Transverse colon (tissue), 4 donors: Measurements from ENCODE around the gene BRF1. TPM values are rescaled to one million over a fixed set of nuclear protein-coding genes. Genes with fewer than 3 reads are reported as not detected.
"Not testable (repeated sequence)": the region's sequence is repeated elsewhere in the genome, so short reads cannot be mapped to it uniquely, and the experiment has no call there.

Experiments
- DNase-seq: peaks from one replicate; pipeline ENCODE4 v3.0.0-alpha.2; 2019
- H3K27ac ChIP-seq, 4 donors: fragments of 200-600 bp; sonication (generic); 2 replicates each; pipeline ENCODE4 v1.5.1; 2016 to 2018; ENCODE audit warnings: inconsistent platforms in 4 of 4
- H3K27me3 ChIP-seq: fragments of 200-600 bp; sonication (generic); 2 replicates; pipeline ENCODE4 v1.5.1; 2017; ENCODE audit warnings: inconsistent platforms
- H3K36me3 ChIP-seq, 4 donors: fragments of 200-600 bp; sonication (generic); 2 replicates each; pipeline ENCODE4 v1.5.1; 2017 to 2019; ENCODE audit warnings: inconsistent platforms in 4 of 4
- H3K4me1 ChIP-seq, 4 donors: fragments of 200-600 bp; sonication (generic); 2 replicates each; pipeline ENCODE4 v1.5.1; 2017 to 2020; ENCODE audit warnings: inconsistent platforms in 4 of 4
- H3K4me3 ChIP-seq, 4 donors: fragments of 200-600 bp; sonication (generic); 1 replicate in 1 of 4; 2 replicates in 3 of 4; pipeline versions ENCODE4 v1.5.1 to v1.6.1; 2017 to 2019; ENCODE audit warnings: inconsistent platforms in 4 of 4
- H3K9me3 ChIP-seq, 2 donors: fragments of 200-600 bp; sonication (generic); 2 replicates each; pipeline ENCODE4 v1.5.1; 2017 to 2019; ENCODE audit warnings: inconsistent platforms in 2 of 2
- CTCF ChIP-seq, 5 experiments: fragments of 200-600 bp in 3 of 5; fragments of 450-650 bp in 2 of 5; sonication (generic) in 3 of 5; IDR thresholded peaks; 1 replicate in 2 of 5; 2 replicates in 3 of 5; pipeline ENCODE4 v1.5.1; 2016 to 2017; ENCODE audit warnings: antibody characterized with exemption in 5 of 5, inconsistent platforms in 3 of 5, mild to moderate bottlenecking in 2 of 5, moderate library complexity in 1 of 5
- EP300 ChIP-seq: sonication (generic); formaldehyde crosslinking; IDR thresholded peaks from one replicate; pipeline ENCODE4 v1.6.1; 2017; ENCODE audit warnings: antibody characterized with exemption, low read depth
- POLR2A ChIP-seq: fragments of 450-650 bp; IDR thresholded peaks from one replicate; pipeline ENCODE4 v1.6.1; 2016; ENCODE audit warnings: antibody characterized with exemption, mild to moderate bottlenecking, moderate library complexity
- POLR2AphosphoS5 ChIP-seq, 3 donors: sonication (generic); formaldehyde crosslinking; IDR thresholded peaks; one replicate each; pipeline ENCODE4 v1.6.1; 2016; ENCODE audit warnings: antibody characterized with exemption in 3 of 3
- WGBS, 2 donors: methylation state at CpG; one replicate each; pipeline ENCODE4 v1.1.5; 2018; ENCODE audit warnings: low coverage in 1 of 2; 5-methylcytosine and 5-hydroxymethylcytosine counted together
- in situ Hi-C, 4 donors: fragments of 200-750 bp; cut with MboI; loops; one replicate each; pipeline versions ENCODE4 v1.15.0 to v1.15.1; 2017; ENCODE audit warnings: low sequenced_read_pairs in 3 of 4, low pct_ligation_motif_present in 1 of 4, low pct_unique_long_range_greater_than_20kb in 1 of 4
- intact Hi-C: fragments of 100-400 bp; cut with DNase I; formaldehyde crosslinking; loops from one replicate; pipeline ENCODE4 v1.15.1; 2023; ENCODE audit warnings: low total_unique reads
- total RNA-seq, 4 donors: library from RNA; depleted of rRNA; stranded (reverse); fragments of >200 nt; gene quantifications; one replicate each; pipeline ENCODE4 v1.1.0, GENCODE V29; 2016

BRF1 gene
- total RNA-seq, 4 donors from 2014 or later, result 36.2 to 93.9 (median 62.6) TPM

GRCh38 chr14:105305345-105305744 is 4.5 kb upstream of the BRF1 start:
- Histone ChIP-seq H3K27me3 (no peaks in the 10 kb centered on the region), H3K9me3 (no peaks in the 10 kb centered on the region), H3K4me3 (no peak overlapping the region), H3K27ac (no peak overlapping the region), H3K36me3 (no peaks in the 10 kb centered on the region), H3K4me1 (peaks cover 0 to 16% (median 6%) of the 10 kb centered on the region in 4 donors)
- DNase-seq, result no peak
- 77 to 89% methylated on average over 6 to 9 of the region's 9 CpGs for WGBS, 2 donors
- in situ Hi-C loops (no loop called here), intact Hi-C loops (no loop called here)
- TF ChIP-seq POLR2A (no peak), EP300 (no peak), CTCF (IDR thresholded peaks at IDR 0.05) (no peak), POLR2AphosphoS5 (IDR thresholded peaks at IDR 0.05) (no peak)

- H3K27ac ChIP-seq, result no peak overlapping the region
- H3K27me3 ChIP-seq, result no peaks in the 10 kb centered on the region
- 48 to 70% methylated on average over 3 to 9 of the region's 9 CpGs for WGBS, 2 donors
- intact Hi-C loops, result no loop called here
- in situ Hi-C loops, result no loop called here
- no peak overlapping the region for H3K4me3 ChIP-seq
- TF ChIP-seq EP300 (no peak), CTCF (IDR thresholded peaks at IDR 0.05) (no peak), POLR2A (no peak), POLR2AphosphoS5 (IDR thresholded peaks at IDR 0.05) (no peak)
- no peaks in the 10 kb centered on the region for H3K9me3 ChIP-seq
- no peaks in the 10 kb centered on the region for H3K36me3 ChIP-seq
- no peak for DNase-seq
- peaks cover under 1 to 22% (median 12%) of the 10 kb centered on the region in 4 donors for H3K4me1 ChIP-seq
Measured at GRCh38 chr14:105304565-105304964, 3.8 kb upstream of the BRF1 start.

- DNase-seq, result peak; percentile 24
- Histone ChIP-seq H3K27me3 (no peaks in the 10 kb centered on the region), H3K36me3 (no peaks in the 10 kb centered on the region), H3K9me3 (no peaks in the 10 kb centered on the region), H3K27ac (peak overlapping the region in 1 of 4 donors; percentile 23), H3K4me3 (no peak overlapping the region), H3K4me1 (peaks cover 7 to 28% (median 18%) of the 10 kb centered on the region in 4 donors)
- 48 to 55% methylated on average over 4 to 6 of the region's 6 CpGs for WGBS, 2 donors
- in situ Hi-C loops (no loop called here), intact Hi-C loops (no loop called here)
- no peak for TF ChIP-seq CTCF (IDR thresholded peaks at IDR 0.05)
- TF ChIP-seq POLR2A, result no peak
- no peak for TF ChIP-seq EP300
- no peak for TF ChIP-seq POLR2AphosphoS5 (IDR thresholded peaks at IDR 0.05)
Measured at GRCh38 chr14:105303949-105304348, 3.1 kb upstream of the BRF1 start.

GRCh38 chr14:105301915-105302249 is 1.1 kb upstream of the BRF1 start:
- H3K4me3 ChIP-seq, result peak overlapping the region in 3 of 4 donors; percentile 59 to 88 (median 72)
- in situ Hi-C loops, H3K36me3 ChIP-seq, DNase-seq, intact Hi-C loops, H3K9me3 ChIP-seq, H3K27me3 ChIP-seq: not testable (repeated sequence)
- peaks cover 8 to 35% (median 19%) of the 10 kb centered on the region in 4 donors for H3K4me1 ChIP-seq
- peak overlapping the region; percentile 94 to 97 (median 96) for H3K27ac ChIP-seq
- 70 to 74% methylated on average over 2 to 11 of the region's 11 CpGs for WGBS, 2 donors
